GM21381 (cell line): ENCODE results near the gene SOX15.

ENCODE experiments used
- ATAC-seq: cut with Tn5 transposase; IDR thresholded peaks from one replicate; pipeline ENCODE4 v1.9.1; 2021; ENCODE audit warnings: mild to moderate bottlenecking, moderate library complexity; ENCODE audit not compliant: unreplicated experiment

Gene SOX15

GRCh38 chr17:7579001-7579833 lies 10.7 kb downstream of the SOX15 start, which contains the start of gene CD68:
CD68 (plus strand) TSS chr17:7579638; CDS start chr17:7579678, 40 bp downstream.
- ATAC-seq = no peak

- no peak for ATAC-seq
Observed at GRCh38 chr17:7577327-7578199, 12.3 kb downstream of the SOX15 start.

GRCh38 chr17:7576432-7576937 lies 13.4 kb downstream of the SOX15 start:
- ATAC-seq = no peak

GRCh38 chr17:7575959-7576358 lies 13.9 kb downstream of the SOX15 start:
- no peak for ATAC-seq

- ATAC-seq = no peak
Observed at GRCh38 chr17:7575481-7575883, 14.4 kb downstream of the SOX15 start.

- no peak for ATAC-seq
Observed at GRCh38 chr17:7574176-7574953, 15.5 kb downstream of the SOX15 start.

- ATAC-seq = no peak
Observed at GRCh38 chr17:7573324-7574080, 16.4 kb downstream of the SOX15 start.

GRCh38 chr17:7572588-7573323 lies 17.1 kb downstream of the SOX15 start:
- ATAC-seq = peak; percentile 87

GRCh38 chr17:7572338-7572587 lies 17.6 kb downstream of the SOX15 start:
- no peak for ATAC-seq

- no peak for ATAC-seq
Observed at GRCh38 chr17:7570351-7570750, 19.5 kb downstream of the SOX15 start.

GRCh38 chr17:7569571-7569970 lies 20.3 kb downstream of the SOX15 start:
- ATAC-seq = no peak

GRCh38 chr17:7563115-7563869 lies 26.6 kb downstream of the SOX15 start:
- ATAC-seq = no peak

- ATAC-seq = peak; percentile 7
Observed at GRCh38 chr17:7562208-7562605, 27.7 kb downstream of the SOX15 start.

GRCh38 chr17:7561589-7562207 lies 28.2 kb downstream of the SOX15 start, which contains the start of gene SENP3:
SENP3 (plus strand) TSS chr17:7561919; CDS start chr17:7563077, 1,158 bp downstream.
- ATAC-seq = peak; percentile 67

GRCh38 chr17:7561028-7561575 lies 28.8 kb downstream of the SOX15 start:
- ATAC-seq = peak; percentile 54

- ATAC-seq = no peak
Observed at GRCh38 chr17:7560172-7561027, 29.5 kb downstream of the SOX15 start.
